Measurements from ENCODE around the gene ZBTB24. TPM values are rescaled to one million over a fixed set of nuclear protein-coding genes. Genes with fewer than 3 reads are reported as not detected.

ZBTB24 gene
- total RNA-seq, 4 donors from 2014 or later, result 7.0 to 10.9 (median 9.0) TPM

DNA sequence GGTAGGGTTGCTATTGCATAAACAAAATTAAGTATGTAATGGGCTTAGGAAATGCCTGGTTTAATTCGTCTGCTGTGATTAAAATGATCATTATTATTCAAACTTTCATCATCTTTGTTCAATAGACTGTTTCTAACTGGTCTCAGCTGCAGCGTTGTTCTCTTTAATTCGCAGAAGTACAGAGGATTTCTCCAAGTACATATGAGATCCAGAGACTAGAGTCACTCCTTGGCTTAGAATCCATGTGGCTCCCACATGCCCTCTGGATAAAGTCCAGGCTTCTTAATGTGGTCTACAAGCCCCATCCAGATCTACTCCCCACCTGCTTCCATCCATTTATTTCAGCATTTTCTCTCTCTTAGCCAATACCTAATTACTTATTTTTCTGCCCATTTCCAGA, 1.1 kb upstream of the ZBTB24 start:
- TF ChIP-seq, protein P1, sequence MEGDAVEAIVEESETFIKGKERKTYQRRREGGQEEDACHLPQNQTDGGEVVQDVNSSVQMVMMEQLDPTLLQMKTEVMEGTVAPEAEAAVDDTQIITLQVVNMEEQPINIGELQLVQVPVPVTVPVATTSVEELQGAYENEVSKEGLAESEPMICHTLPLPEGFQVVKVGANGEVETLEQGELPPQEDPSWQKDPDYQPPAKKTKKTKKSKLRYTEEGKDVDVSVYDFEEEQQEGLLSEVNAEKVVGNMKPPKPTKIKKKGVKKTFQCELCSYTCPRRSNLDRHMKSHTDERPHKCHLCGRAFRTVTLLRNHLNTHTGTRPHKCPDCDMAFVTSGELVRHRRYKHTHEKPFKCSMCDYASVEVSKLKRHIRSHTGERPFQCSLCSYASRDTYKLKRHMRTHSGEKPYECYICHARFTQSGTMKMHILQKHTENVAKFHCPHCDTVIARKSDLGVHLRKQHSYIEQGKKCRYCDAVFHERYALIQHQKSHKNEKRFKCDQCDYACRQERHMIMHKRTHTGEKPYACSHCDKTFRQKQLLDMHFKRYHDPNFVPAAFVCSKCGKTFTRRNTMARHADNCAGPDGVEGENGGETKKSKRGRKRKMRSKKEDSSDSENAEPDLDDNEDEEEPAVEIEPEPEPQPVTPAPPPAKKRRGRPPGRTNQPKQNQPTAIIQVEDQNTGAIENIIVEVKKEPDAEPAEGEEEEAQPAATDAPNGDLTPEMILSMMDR (IDR thresholded peaks at IDR 0.05; ENCODE audit: low read depth), result no peak

DNA sequence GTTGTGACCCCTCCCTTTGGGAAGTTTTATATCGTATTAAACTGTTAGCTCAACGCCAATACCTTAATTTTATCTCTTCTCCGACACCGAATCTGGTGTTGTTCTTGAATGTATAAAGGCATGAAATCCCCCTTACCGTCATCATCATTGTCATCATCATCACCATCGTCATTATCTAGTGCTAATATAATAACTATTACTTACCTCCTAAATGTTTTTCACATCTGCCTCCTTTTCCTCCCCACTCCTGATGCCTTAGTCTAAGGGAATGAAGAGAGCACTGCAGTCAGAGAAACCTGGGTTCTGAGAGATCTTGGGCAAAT, 677 bp upstream of the ZBTB24 start:
- TF ChIP-seq, protein P1 (IDR thresholded peaks at IDR 0.05; ENCODE audit: low read depth), result no peak

DNA sequence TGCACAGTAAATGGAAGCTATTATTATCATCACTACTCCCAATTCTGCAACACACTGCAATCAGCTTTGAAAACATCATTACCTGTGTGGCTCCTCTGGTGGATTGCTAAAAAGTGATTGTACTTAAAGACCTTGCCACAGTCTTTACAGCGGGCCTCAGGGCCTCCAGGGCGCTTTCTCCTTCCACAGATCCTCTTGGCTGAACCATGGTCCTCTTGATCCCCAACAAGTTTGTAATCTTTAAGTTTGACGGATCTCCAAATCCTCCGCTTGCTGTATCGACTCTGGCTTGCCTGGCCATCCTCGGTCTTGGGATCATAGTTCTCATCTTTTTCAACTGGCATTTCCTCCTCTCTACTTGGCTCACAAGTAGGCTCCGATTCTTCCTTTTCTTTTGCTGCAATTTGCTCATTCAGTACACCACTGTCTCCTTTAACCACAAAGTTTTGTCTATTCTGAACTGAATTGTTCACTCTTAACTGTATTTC, 2.0 kb downstream of the ZBTB24 start:
- TF ChIP-seq, protein P1 (IDR thresholded peaks at IDR 0.05; ENCODE audit: low read depth), result no peak

GRCh38 chr6:109478841-109479624, 4.0 kb downstream of the ZBTB24 start:
- TF ChIP-seq, protein P1 (IDR thresholded peaks at IDR 0.05; ENCODE audit: low read depth), result no peak

DNA sequence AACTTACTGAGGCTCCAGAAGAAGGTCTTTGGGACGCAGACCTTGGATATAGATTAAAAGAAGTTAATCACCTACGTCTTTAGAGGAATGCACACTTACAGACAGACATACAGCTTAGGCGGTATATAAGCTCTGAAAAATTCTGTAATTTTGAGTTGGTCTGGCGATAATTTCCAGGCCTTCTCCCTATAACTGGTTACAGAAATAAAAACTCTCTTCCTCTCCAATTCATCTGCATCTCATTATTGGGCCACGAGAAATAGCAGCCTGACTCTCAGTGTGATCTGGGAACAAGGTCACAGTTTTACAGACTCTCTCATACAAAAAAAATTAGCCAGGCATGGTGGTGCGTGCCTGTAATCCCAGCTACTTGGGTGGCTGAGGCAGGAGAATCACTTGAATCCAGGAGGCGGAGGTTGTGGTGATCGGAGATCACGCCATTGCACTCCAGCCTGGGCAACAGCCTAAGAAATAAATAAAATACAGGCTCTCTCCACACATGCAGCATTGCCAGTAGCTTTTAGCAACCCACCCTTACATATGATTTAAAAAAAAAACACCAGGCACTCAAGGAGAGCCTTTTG, 4.7 kb downstream of the ZBTB24 start:
- TF ChIP-seq, protein P1 (IDR thresholded peaks at IDR 0.05; ENCODE audit: low read depth), result no peak

GRCh38 chr6:109477725-109478124, 5.3 kb downstream of the ZBTB24 start:
- TF ChIP-seq, protein P1 (IDR thresholded peaks at IDR 0.05; ENCODE audit: low read depth), result no peak

DNA sequence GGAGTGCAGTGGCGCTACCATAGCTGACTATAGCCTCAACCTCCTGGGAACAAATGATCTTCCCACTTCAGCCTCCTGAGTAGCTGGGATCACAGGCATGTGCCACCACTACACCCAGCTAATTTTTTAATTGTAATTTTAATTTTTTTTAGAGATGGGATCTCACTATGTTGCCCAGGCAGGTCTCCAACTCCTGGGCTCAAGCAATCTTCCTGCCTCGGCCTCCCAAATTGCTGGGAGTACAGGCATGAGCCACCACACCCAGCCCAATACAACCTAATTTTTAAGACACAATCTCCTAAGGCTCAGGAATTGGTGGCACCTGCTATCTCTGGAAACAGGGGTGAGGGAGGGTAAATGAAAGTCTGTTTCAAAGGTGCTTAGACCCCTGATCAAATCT, 5.8 kb downstream of the ZBTB24 start:
- TF ChIP-seq, protein P1 (IDR thresholded peaks at IDR 0.05; ENCODE audit: low read depth), result no peak
